Testis (tissue), 3 donors: ENCODE data around the gene CTBP1. TPM values are rescaled to one million over a fixed set of nuclear protein-coding genes. Genes with fewer than 3 reads are reported as not detected.

ENCODE experiments used
- DNase-seq: peaks from one replicate; pipeline ENCODE4 v3.0.0-alpha.2; 2019
- H3K27ac ChIP-seq, 2 donors: fragments of 200-600 bp; sonication (generic); one replicate each; pipeline ENCODE4 v1.5.1; 2019
- H3K27me3 ChIP-seq: fragments of 200-600 bp; sonication (generic); one replicate; pipeline ENCODE4 v1.5.1; 2019
- H3K36me3 ChIP-seq: fragments of 200-600 bp; sonication (generic); one replicate; pipeline ENCODE4 v1.5.1; 2017; ENCODE audit warnings: low read depth; ENCODE audit errors: missing control alignments
- H3K4me1 ChIP-seq: fragments of 200-600 bp; sonication (generic); one replicate; pipeline ENCODE4 v1.5.1; 2019
- H3K4me3 ChIP-seq, 2 donors: fragments of 200-600 bp; sonication (generic); one replicate each; pipeline ENCODE4 v1.5.1; 2017 to 2019
- H3K9me3 ChIP-seq: fragments of 200-600 bp; sonication (generic); one replicate; pipeline ENCODE4 v1.5.1; 2017
- POLR2A ChIP-seq: fragments of 450-650 bp; IDR thresholded peaks from one replicate; pipeline ENCODE4 v1.6.1; 2017; ENCODE audit warnings: antibody characterized with exemption, mild to moderate bottlenecking, moderate library complexity
- WGBS, 2 donors: methylation state at CpG; one replicate each; pipeline ENCODE4 v1.1.5; 2018; 5-methylcytosine and 5-hydroxymethylcytosine counted together
- intact Hi-C: fragments of 100-400 bp; cut with DNase I; formaldehyde crosslinking; loops from one replicate; pipeline ENCODE4 v1.15.1; 2023; ENCODE audit warnings: low total_unique reads
- polyA plus RNA-seq: library from polyadenylated mRNA; stranded (reverse); fragments of 350-450 nt; fragmentation: Illumina TruSeq; extraction: RNeasy Lipid Tissue Mini Kit (QIAGEN cat#74804); gene quantifications from one replicate; pipeline ENCODE4 v1.2.3, GENCODE V29; 2014; ENCODE audit warnings: low read depth, low replicate concordance; ENCODE audit not compliant: insufficient read depth
- total RNA-seq, 2 donors: library from RNA; depleted of rRNA; stranded (reverse); fragments of >200 nt; gene quantifications; one replicate each; pipeline ENCODE4 v1.2.3, GENCODE V29; 2016
- TF ChIP-seq, protein P1 (sequence below), 3 experiments: fragments of 450-650 bp in 2 of 3; fragments of 200-600 bp in 1 of 3; sonication (generic) in 1 of 3; IDR thresholded peaks; one replicate each; pipeline ENCODE4 v1.5.1; 2016 to 2019; ENCODE audit warnings: antibody characterized with exemption in 3 of 3, mild to moderate bottlenecking in 2 of 3, moderate library complexity in 1 of 3

Gene CTBP1
- total and polyA plus RNA-seq, 3 donors from 2014 or later = 72.6 to 245 (median 240) TPM

DNA sequence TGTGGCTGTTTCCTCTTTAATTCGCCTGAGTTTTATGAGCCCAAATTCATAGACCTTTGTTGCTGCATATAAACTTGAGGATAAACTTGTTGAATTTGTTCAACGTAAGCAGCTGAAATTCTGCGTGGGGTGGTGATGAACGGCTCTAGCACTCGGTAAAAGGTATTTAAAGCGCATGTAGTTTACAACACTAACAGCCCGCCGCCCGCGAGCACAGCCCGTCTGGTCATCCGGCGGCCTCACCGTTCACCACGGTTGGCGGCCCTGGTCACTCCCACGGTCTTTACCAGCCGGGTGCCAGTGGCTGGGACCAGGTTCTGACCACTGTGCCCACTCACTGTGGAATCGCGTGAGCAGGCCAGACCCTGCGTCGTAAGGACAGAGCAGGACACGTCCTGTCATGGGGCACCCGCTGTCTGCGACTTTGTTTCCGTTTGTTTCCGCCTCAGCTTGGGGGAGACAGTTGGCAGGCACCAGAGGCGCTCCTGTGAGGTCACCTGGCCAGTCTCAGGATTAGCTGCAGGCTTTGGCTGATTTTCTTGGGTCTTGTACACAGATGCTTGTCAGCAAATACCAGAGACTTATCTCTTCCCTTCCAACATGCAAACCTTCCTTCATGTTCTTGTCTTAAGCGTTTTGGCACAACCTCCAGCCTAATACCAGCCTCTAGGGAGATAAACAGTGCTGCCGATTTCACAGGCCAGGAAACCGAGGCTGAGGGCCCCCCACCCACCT, 39.8 kb downstream of the CTBP1 start:
- TF ChIP-seq, protein P1, sequence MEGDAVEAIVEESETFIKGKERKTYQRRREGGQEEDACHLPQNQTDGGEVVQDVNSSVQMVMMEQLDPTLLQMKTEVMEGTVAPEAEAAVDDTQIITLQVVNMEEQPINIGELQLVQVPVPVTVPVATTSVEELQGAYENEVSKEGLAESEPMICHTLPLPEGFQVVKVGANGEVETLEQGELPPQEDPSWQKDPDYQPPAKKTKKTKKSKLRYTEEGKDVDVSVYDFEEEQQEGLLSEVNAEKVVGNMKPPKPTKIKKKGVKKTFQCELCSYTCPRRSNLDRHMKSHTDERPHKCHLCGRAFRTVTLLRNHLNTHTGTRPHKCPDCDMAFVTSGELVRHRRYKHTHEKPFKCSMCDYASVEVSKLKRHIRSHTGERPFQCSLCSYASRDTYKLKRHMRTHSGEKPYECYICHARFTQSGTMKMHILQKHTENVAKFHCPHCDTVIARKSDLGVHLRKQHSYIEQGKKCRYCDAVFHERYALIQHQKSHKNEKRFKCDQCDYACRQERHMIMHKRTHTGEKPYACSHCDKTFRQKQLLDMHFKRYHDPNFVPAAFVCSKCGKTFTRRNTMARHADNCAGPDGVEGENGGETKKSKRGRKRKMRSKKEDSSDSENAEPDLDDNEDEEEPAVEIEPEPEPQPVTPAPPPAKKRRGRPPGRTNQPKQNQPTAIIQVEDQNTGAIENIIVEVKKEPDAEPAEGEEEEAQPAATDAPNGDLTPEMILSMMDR (IDR thresholded peaks at IDR 0.05) = no peak
- no peak for TF ChIP-seq POLR2A
- intact Hi-C loops = no loop called here
- Histone ChIP-seq H3K27me3 (no peaks in the 10 kb centered on the region), H3K4me1 (peaks cover 51% of the 10 kb centered on the region), H3K27ac (peak overlapping the region; percentile 25 to 55), H3K36me3 (no peaks in the 10 kb centered on the region), H3K9me3 (no peaks in the 10 kb centered on the region), H3K4me3 (no peak overlapping the region)
- DNase-seq = peak; percentile 80
- WGBS, 2 donors = 25 to 54% methylated on average over 29 to 31 of the region's 31 CpGs

DNA sequence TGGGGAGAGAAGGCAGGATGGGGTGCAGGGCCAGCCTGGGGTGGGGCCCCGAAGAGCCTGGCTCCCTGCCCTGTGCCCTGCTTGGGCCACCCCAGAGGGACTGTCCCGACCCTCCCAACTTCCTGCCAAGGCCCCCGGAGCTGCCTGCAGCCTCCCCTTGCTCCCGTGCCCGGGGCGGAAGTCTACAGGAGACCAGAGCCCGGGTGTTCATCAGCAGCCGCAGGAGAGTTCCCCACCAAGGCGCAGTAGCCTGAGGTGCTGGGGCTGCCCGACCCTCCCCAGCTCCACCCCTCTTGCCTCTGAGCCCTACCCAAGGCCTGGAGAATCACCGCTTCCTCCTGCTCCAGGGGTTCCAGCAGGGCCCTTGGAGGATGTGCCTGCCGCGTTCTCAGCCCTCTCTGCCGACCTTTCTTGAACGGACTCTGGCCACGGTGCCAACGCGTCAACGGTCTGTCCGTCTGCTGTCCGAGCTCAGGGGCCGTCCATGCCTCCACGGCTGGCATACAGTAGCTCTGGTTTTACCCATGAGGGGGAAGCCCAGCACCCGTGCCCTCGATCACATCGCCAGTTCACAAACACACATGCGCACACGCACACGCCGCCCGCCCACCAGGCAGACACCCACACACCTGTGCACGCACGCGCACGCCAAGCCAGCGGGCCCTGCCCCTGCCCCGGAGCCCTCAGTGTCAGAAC, 40.5 kb downstream of the CTBP1 start:
- H3K27ac ChIP-seq = peak overlapping the region in 1 of 2 donors; percentile 25
- no peaks in the 10 kb centered on the region for H3K27me3 ChIP-seq
- H3K4me3 ChIP-seq = no peak overlapping the region
- TF ChIP-seq POLR2A = no peak
- TF ChIP-seq, protein P1 (IDR thresholded peaks at IDR 0.05) = no peak
- H3K4me1 ChIP-seq = peaks cover 45% of the 10 kb centered on the region
- intact Hi-C loops = no loop called here
- no peak for DNase-seq
- no peaks in the 10 kb centered on the region for H3K9me3 ChIP-seq
- WGBS, 2 donors = 38 to 43% methylated on average over 4 to 34 of the region's 37 CpGs
- no peaks in the 10 kb centered on the region for H3K36me3 ChIP-seq

GRCh38 chr4:1207603-1208265, 41.2 kb downstream of the CTBP1 start:
- TF ChIP-seq POLR2A = no peak
- TF ChIP-seq, protein P1 (IDR thresholded peaks at IDR 0.05) = no peak
- H3K36me3 ChIP-seq = no peaks in the 10 kb centered on the region
- no peaks in the 10 kb centered on the region for H3K9me3 ChIP-seq
- H3K27me3 ChIP-seq = no peaks in the 10 kb centered on the region
- WGBS, 2 donors = 26 to 33% methylated on average over 9 to 29 of the region's 31 CpGs
- H3K27ac ChIP-seq = no peak overlapping the region
- peak; percentile 82 for DNase-seq
- intact Hi-C loops = no loop called here
- H3K4me3 ChIP-seq = no peak overlapping the region
- H3K4me1 ChIP-seq = peaks cover 45% of the 10 kb centered on the region

DNA sequence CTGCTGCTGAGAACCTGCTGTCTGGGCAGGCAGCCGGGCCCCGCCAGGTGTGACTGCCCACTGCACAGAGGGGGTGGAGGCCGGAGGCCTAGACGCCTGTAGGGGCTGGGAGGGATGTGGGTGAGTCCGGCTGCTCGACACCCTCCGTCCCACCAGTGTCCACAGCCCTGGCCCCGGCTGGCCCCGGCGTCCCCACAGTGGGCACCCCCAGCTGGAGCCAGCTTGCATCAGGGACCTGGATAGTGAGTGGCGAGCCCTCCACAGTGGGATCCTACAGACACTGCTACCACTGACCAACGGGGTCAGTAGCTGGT, 41.8 kb downstream of the CTBP1 start:
- Histone ChIP-seq H3K27me3 (no peaks in the 10 kb centered on the region), H3K4me3 (no peak overlapping the region), H3K9me3 (no peaks in the 10 kb centered on the region), H3K4me1 (peaks cover 42% of the 10 kb centered on the region), H3K36me3 (no peaks in the 10 kb centered on the region), H3K27ac (no peak overlapping the region)
- no peak for DNase-seq
- intact Hi-C loops = no loop called here
- TF ChIP-seq POLR2A = no peak
- TF ChIP-seq, protein P1 (IDR thresholded peaks at IDR 0.05) = no peak
- WGBS, 2 donors = 48 to 76% methylated on average over 5 to 12 of the region's 12 CpGs
